PC-9 (cell line): Measurements from ENCODE around the gene LBHD2.

Experiments used
- CTCF ChIP-seq: fragments of 200-600 bp; sonication (generic); conservative IDR thresholded peaks from 2 replicates; pipeline ENCODE4 v1.6.1; 2017; ENCODE audit warnings: mixed run types, antibody characterized with exemption, mild to moderate bottlenecking, moderate library complexity
- EZH2 ChIP-seq: fragments of 200-600 bp; sonication (generic); IDR thresholded peaks from 2 replicates; pipeline ENCODE4 v1.8.0; 2017; ENCODE audit warnings: antibody characterized with exemption, low read depth

DNA sequence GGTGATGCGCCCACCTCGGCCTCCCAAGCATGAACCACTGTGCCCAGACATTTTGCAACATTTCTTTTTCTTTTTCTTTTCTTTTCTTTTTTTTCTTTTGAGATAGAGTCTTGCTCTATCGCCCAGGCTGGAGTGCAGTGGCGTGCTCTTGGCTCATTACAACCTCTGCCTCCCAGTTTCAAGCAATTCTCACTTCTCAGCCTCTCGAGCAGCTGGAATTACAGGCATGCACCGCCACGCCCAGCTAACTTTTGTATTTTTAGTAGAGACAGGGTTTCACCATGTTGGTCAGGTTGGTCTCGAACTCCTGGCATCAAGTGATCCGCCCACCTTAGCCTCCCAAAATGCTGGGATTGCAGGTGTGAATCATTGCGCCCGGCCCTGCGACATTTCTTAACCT lies 19.0 kb upstream of the LBHD2 start:
- TF ChIP-seq CTCF (no peak), EZH2 (no peak)
